H9 (cell line): ENCODE results near the gene TAF4. TPM values are rescaled to one million over a fixed set of nuclear protein-coding genes. Genes with fewer than 3 reads are reported as not detected.

Experiments
- DNase-seq: peaks from one replicate; pipeline ENCODE4 v3.0.0-alpha.2; 2017
- H2AFZ ChIP-seq: one replicate; pipeline ENCODE4 v1.6.1; 2013; ENCODE audit warnings: mild to moderate bottlenecking, low read length, control low read depth, moderate library complexity
- H2AK5ac ChIP-seq: 2 replicates; pipeline ENCODE4 v1.6.1; 2013; ENCODE audit warnings: low read length, control low read depth, mixed read lengths; ENCODE audit not compliant: insufficient read length
- H2BK120ac ChIP-seq: one replicate; pipeline ENCODE4 v1.6.1; 2013; ENCODE audit warnings: low read depth, mild to moderate bottlenecking, low read length, control low read depth, inconsistent platforms; ENCODE audit not compliant: poor library complexity, severe bottlenecking
- H2BK12ac ChIP-seq: 2 replicates; pipeline ENCODE4 v1.6.1; 2013; ENCODE audit warnings: low read length, control low read depth, mixed read lengths, low read depth; ENCODE audit not compliant: insufficient read length
- H2BK15ac ChIP-seq: 2 replicates; pipeline ENCODE4 v1.6.1; 2013; ENCODE audit warnings: low read depth, low read length, control low read depth
- H2BK20ac ChIP-seq: one replicate; pipeline ENCODE4 v1.6.1; 2013; ENCODE audit warnings: low read depth, mild to moderate bottlenecking, low read length, control low read depth, inconsistent platforms; ENCODE audit not compliant: poor library complexity, severe bottlenecking
- H2BK5ac ChIP-seq: 2 replicates; pipeline ENCODE4 v1.6.1; 2013; ENCODE audit warnings: low read length, control low read depth, mixed read lengths; ENCODE audit not compliant: insufficient read length
- H3K14ac ChIP-seq: 2 replicates; pipeline ENCODE4 v1.6.1; 2013; ENCODE audit warnings: low read length, control low read depth; ENCODE audit not compliant: insufficient read depth
- H3K18ac ChIP-seq: 2 replicates; pipeline ENCODE4 v1.6.1; 2013; ENCODE audit warnings: low read depth, mild to moderate bottlenecking, mixed read lengths, low read length, control low read depth; ENCODE audit not compliant: insufficient read length
- H3K23ac ChIP-seq: 2 replicates; pipeline ENCODE4 v1.6.1; 2013; ENCODE audit warnings: low read length, control low read depth, mixed read lengths, low read depth; ENCODE audit not compliant: insufficient read length
- H3K23me2 ChIP-seq: 2 replicates; pipeline ENCODE4 v1.6.1; 2013; ENCODE audit warnings: low read depth, mild to moderate bottlenecking, mixed read lengths, low read length, control low read depth; ENCODE audit not compliant: insufficient read length, poor library complexity, severe bottlenecking
- H3K27ac ChIP-seq: 2 replicates; pipeline ENCODE4 v1.5.1; 2013; ENCODE audit warnings: low read length, control low read depth, mixed read lengths, low read depth; ENCODE audit not compliant: insufficient read length
- H3K27me3 ChIP-seq: 2 replicates; pipeline ENCODE4 v1.6.1; 2013; ENCODE audit warnings: low read length, control low read depth, inconsistent platforms; ENCODE audit not compliant: insufficient read depth
- H3K4ac ChIP-seq: 2 replicates; pipeline ENCODE4 v1.6.1; 2013; ENCODE audit warnings: low read depth, mild to moderate bottlenecking, control low read depth, inconsistent platforms, low read length, moderate library complexity
- H3K4me1 ChIP-seq: 2 replicates; pipeline ENCODE4 v1.6.1; 2013; ENCODE audit warnings: low read length, control low read depth, inconsistent platforms; ENCODE audit not compliant: insufficient read depth
- H3K4me2 ChIP-seq: 2 replicates; pipeline ENCODE4 v1.6.1; 2013; ENCODE audit warnings: low read length, control low read depth, mixed read lengths; ENCODE audit not compliant: insufficient read length, insufficient read depth
- H3K56ac ChIP-seq: 2 replicates; pipeline ENCODE4 v1.6.1; 2013; ENCODE audit warnings: low read depth, mild to moderate bottlenecking, mixed read lengths, low read length, control low read depth; ENCODE audit not compliant: insufficient read length
- H3K79me1 ChIP-seq: 2 replicates; pipeline ENCODE4 v1.6.1; 2013; ENCODE audit warnings: low read depth, mild to moderate bottlenecking, moderate library complexity, low read length, control low read depth, inconsistent platforms; ENCODE audit not compliant: insufficient read depth, poor library complexity, severe bottlenecking
- H3K79me2 ChIP-seq: 2 replicates; pipeline ENCODE4 v1.6.1; 2013; ENCODE audit warnings: low read length, control low read depth, inconsistent platforms; ENCODE audit not compliant: insufficient read depth
- H3K9ac ChIP-seq: 2 replicates; pipeline ENCODE4 v1.6.1; 2013; ENCODE audit warnings: low read length, control low read depth, mixed read lengths; ENCODE audit not compliant: insufficient read length; ENCODE audit errors: extremely low read depth
- H3K9me3 ChIP-seq: one replicate; pipeline ENCODE4 v1.6.1; 2013; ENCODE audit warnings: low read depth, low read length, inconsistent platforms; ENCODE audit not compliant: control insufficient read depth
- H3T11ph ChIP-seq: one replicate; pipeline ENCODE4 v1.6.1; 2013; ENCODE audit warnings: mild to moderate bottlenecking, low read length, control low read depth, inconsistent platforms
- H4K20me1 ChIP-seq: one replicate; pipeline ENCODE4 v1.6.1; 2013; ENCODE audit not compliant: control insufficient read depth, insufficient read length, insufficient read depth
- H4K5ac ChIP-seq: 2 replicates; pipeline ENCODE4 v1.6.1; 2013; ENCODE audit warnings: low read depth, mild to moderate bottlenecking, mixed read lengths, low read length, control low read depth; ENCODE audit not compliant: insufficient read length
- H4K8ac ChIP-seq: replicated peaks from 2 replicates; pipeline ENCODE4 v1.6.1; 2013; ENCODE audit warnings: low read length, control low read depth, mixed read lengths, low read depth; ENCODE audit not compliant: insufficient read length
- H4K91ac ChIP-seq: 2 replicates; pipeline ENCODE4 v1.6.1; 2013; ENCODE audit warnings: low read depth, mild to moderate bottlenecking, moderate library complexity, mixed read lengths, low read length, control low read depth; ENCODE audit not compliant: insufficient read length
- H3K27ac Mint-ChIP-seq, 3 experiments: 2 replicates in 2 of 3; 3 replicates in 1 of 3; pipeline ENCODE4 v1.8.0; 2020 to 2021; ENCODE audit warnings: mixed read lengths in 3 of 3, mild to moderate bottlenecking in 1 of 3, moderate library complexity in 1 of 3
- H3K27me3 Mint-ChIP-seq: 2 replicates; pipeline ENCODE4 v1.8.0; 2021; ENCODE audit warnings: low read depth, mild to moderate bottlenecking, moderate library complexity, mixed read lengths
- H3K36me3 Mint-ChIP-seq, 3 experiments: 2 replicates in 2 of 3; 3 replicates in 1 of 3; pipeline ENCODE4 v1.8.0; 2020 to 2021; ENCODE audit warnings: low read depth in 3 of 3, mixed read lengths in 3 of 3; ENCODE audit not compliant: insufficient read depth in 1 of 3
- H3K4me1 Mint-ChIP-seq, 2 experiments: 2 replicates each; pipeline ENCODE4 v1.8.0; 2020; ENCODE audit warnings: mixed read lengths in 2 of 2
- H3K4me3 Mint-ChIP-seq, 2 experiments: 2 replicates in 1 of 2; 3 replicates in 1 of 2; pipeline ENCODE4 v1.8.0; 2020 to 2021; ENCODE audit warnings: mild to moderate bottlenecking in 2 of 2, mixed read lengths in 2 of 2, moderate library complexity in 1 of 2
- H3K9me3 Mint-ChIP-seq, 2 experiments: 2 replicates in 1 of 2; 3 replicates in 1 of 2; pipeline ENCODE4 v1.8.0; 2020; ENCODE audit warnings: mild to moderate bottlenecking in 2 of 2, mixed read lengths in 2 of 2, moderate library complexity in 1 of 2
- CTCF ChIP-seq: fragments of 200-600 bp; sonication (generic); conservative IDR thresholded peaks from 3 replicates; pipeline ENCODE4 v1.8.0; 2021; ENCODE audit warnings: antibody characterized with exemption, mild to moderate bottlenecking
- WGBS: extraction: QIAGEN DNeasy Blood & Tissue Kit; methylation state at CpG from one replicate; pipeline ENCODE4 v1.1.7; 2013; ENCODE audit warnings: missing lambda C conversion rate, low lambda C conversion rate, mixed read lengths; ENCODE audit not compliant: insufficient read length; ENCODE audit errors: extremely low coverage; 5-methylcytosine and 5-hydroxymethylcytosine counted together
- total RNA-seq: library from RNA; stranded (reverse); gene quantifications from 2 replicates; pipeline ENCODE4 v1.2.1, GENCODE V29; 2021

The TAF4 gene
- total RNA-seq, 1 experiment from 2014 or later, result 30.8 TPM

DNA sequence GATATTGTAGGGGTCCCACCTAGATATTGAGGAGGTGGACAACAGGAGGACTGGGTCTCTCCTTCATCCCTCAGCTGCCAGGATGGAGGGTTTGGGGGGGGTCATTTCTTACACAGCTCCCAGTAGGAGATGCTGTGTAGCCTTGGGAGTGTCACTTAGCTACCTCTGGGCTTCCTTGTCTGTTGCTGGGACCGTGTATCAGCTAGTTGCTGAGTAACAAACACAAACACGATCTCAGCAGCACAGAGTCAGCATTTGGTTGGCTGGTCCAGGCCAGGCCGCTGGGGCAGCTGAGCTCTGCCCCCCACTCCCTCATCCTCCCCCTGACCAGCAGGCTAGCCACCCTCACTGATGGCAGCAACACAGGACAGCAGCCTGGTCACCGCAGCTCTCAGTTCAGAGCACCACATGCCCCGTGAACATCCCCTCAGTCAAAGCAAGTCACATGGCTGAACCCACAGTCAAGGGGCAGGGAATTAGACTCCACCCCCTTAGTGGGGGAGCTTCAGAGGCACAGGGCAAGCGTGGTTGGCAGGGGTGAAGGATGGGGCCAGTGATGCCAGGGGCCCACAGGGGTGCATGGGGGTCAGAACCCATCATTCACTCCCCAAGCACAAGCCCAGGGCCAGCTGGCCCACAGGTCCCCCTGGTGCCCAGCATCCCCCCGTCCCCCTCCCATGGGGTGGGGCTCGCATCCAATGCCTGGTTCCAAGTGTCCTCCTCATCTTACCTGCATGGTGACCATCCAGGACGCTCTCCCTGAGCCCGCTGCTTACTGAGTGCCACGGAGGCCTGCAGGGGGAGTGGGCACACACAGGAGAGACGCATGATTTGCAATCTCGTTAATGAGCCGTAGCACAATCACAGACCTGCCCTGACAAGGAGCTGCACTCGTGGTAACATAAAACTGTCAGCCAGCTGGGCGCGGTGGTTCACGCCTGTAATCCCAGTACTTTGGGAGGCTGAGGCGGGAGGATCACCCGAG is 112.4 kb downstream of the TAF4 start:
- Histone ChIP-seq H4K8ac (no peak overlapping the region), H3K23me2 (no peaks in the 10 kb centered on the region), H3K4me2 (no peak overlapping the region), H2BK12ac (no peak overlapping the region), H3K9ac (no peak overlapping the region), H3K79me1 (no peaks in the 10 kb centered on the region), H2BK15ac (no peak overlapping the region), H3T11ph (no peak overlapping the region), H4K91ac (no peak overlapping the region), H3K4me1 (no peaks in the 10 kb centered on the region), H2AFZ (no peak overlapping the region), H4K5ac (no peak overlapping the region), H3K56ac (no peak overlapping the region), H3K18ac (no peak overlapping the region), H4K20me1 (no peaks in the 10 kb centered on the region), H2BK20ac (no peak overlapping the region), H3K14ac (no peak overlapping the region), H3K23ac (no peak overlapping the region), H3K4ac (no peak overlapping the region), H3K27ac (no peak overlapping the region), H3K9me3 (no peaks in the 10 kb centered on the region), H3K27me3 (no peaks in the 10 kb centered on the region), H2BK5ac (no peak overlapping the region), H2BK120ac (no peak overlapping the region), H2AK5ac (no peak overlapping the region), H3K79me2 (no peaks in the 10 kb centered on the region)
- Mint-ChIP-seq H3K27me3 (no peaks in the 10 kb centered on the region), H3K27ac (no peak overlapping the region; a peak in 1 of 7 replicates), H3K4me3 (no peak overlapping the region), H3K4me1 (peaks cover 19 to 31% of the 10 kb centered on the region in 2 experiments), H3K36me3 (no peaks in the 10 kb centered on the region), H3K9me3 (no peaks in the 10 kb centered on the region)
- no CpG with 5 or more reads among the region's 20 CpGs for WGBS
- TF ChIP-seq CTCF, result no peak
- DNase-seq, result no peak
